HG03066 (cell line): Measurements from ENCODE around the gene ANKRD16.
A peak's percentile ranks its signal among the peaks of the same experiment; 100 is the strongest.

Experiments
- ATAC-seq: cut with Tn5 transposase; IDR thresholded peaks from one replicate; pipeline ENCODE4 v1.9.1; 2021; ENCODE audit warnings: low read depth; ENCODE audit not compliant: unreplicated experiment

Gene ANKRD16

GRCh38 chr10:5812283-5813090 is 77.2 kb downstream of the ANKRD16 start:
- peak; percentile 18 for ATAC-seq
